Measurements from ENCODE around the gene GNPDA2.
"Not testable (repeated sequence)": the region's sequence is repeated elsewhere in the genome, so short reads cannot be mapped to it uniquely, and the experiment has no call there.

GNPDA2 gene

GRCh38 chr4:44726038-44726871 is at the start of gene GNPDA2:
Gene GNPDA2 (minus strand): TSS chr4:44726556. CDS start chr4:44722207, 4,349 bp downstream.
- DNase-seq (ENCODE audit: low spot score): peak; percentile 87

DNA sequence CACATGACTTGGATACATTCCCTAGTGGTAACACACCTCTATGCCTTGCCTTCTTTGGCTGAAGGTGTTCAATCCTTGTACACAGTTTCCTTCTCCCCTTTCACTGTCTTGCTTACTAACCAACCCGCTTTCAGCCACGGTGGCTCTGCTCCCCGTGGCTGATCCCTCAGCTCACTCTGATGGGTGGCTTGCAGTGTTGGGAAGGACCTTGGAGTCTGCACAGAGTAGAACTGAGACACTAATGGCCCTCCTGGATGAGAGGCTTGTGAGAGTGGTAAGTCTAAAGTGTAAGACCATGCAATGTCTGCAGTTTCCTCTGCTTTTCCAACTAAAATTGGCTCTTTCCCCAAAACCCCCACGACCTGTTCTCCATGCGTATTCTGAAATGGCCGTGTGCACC is 46.0 kb upstream of the GNPDA2 start:
- no peak for DNase-seq (ENCODE audit: low spot score)

GRCh38 chr4:44771789-44772188 is 45.4 kb upstream of the GNPDA2 start:
- DNase-seq (ENCODE audit: low spot score): no peak

GRCh38 chr4:44766453-44766852 is 40.1 kb upstream of the GNPDA2 start:
- DNase-seq (ENCODE audit: low spot score): no peak

- no peak for DNase-seq (ENCODE audit: low spot score)
These were observed 38.8 kb upstream of the GNPDA2 start for GRCh38 chr4:44765116-44765515.

DNA sequence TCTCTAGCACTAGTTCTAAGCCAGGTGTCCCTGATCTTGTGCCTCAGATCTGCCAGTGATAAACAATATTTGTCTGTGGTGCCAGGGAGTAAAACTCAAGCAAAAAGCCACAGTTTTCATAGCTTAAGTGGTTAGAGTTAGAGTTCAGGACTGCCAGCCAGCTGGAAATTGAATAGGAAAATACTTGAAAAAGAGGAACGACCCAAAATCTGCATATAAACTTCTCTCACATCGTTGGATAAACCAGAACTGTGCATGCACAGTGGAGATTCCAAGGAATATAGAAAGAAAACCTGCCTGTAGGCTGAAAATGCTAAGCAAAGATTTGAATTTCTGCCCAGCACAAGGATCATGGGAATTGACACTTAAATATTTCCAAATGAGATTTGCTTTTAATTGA is 35.0 kb upstream of the GNPDA2 start:
- no peak for DNase-seq (ENCODE audit: low spot score)

DNA sequence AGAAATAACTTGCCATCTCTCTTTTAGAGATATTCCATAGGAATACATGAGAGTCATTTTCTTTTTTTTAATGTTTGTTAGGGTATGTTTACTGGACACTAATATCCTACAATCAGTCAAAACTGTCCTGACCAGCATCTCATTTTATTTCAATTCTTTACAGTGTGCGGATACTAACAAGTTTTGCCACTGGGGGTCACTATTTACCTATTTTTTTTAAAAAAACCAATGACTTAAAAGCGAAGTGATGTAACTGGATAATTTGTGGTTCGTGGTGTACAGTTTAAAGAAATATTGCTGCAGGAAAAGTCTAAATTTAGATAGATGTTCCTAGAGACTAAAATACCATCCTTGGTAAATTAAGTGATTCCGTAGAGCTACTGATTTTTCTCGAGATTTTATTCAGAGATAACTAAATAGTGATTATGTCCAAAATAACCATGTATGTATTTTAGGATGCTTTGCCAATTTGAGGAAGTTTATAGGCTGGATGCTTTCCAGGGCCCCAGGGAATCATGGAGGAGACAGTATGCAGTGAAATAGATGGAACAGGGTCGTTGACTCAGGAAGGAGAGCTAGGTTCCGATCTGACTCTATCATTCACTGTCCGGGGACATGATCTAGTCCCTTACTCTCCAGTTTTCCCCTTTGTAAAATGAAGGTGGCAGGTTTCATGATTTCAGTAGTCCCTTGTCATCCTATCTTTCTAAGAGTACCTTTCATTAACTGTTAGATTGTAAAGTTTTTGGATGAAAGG is 34.0 kb upstream of the GNPDA2 start:
- DNase-seq (ENCODE audit: low spot score): peak; percentile 2

GRCh38 chr4:44756559-44756958 is 30.2 kb upstream of the GNPDA2 start:
- no peak for DNase-seq (ENCODE audit: low spot score)

GRCh38 chr4:44740201-44740600 is 13.8 kb upstream of the GNPDA2 start:
- DNase-seq (ENCODE audit: low spot score): no peak

GRCh38 chr4:44738615-44739014 is 12.3 kb upstream of the GNPDA2 start:
- no peak for DNase-seq (ENCODE audit: low spot score)

DNA sequence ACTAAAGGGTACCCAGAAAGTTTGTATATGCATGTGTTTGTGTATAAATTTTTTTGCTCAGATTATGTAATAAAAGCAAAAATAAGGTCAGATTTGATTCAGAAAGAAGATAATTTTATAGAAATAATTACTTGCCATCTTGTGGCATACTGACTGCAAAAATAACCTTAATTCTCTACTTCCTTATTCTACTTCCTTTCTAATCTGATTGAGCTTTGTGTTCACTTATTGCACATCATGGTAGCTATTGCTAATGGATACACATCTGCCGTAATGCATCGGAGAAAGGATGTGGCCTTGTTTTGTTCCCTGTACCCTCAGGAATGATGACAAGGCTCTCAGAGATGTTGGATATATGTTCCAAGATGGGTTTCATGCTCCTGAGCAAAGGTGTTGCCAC is 10.5 kb upstream of the GNPDA2 start:
- no peak for DNase-seq (ENCODE audit: low spot score)

GRCh38 chr4:44728694-44729093 is 2.3 kb upstream of the GNPDA2 start:
- not testable (repeated sequence) for DNase-seq (ENCODE audit: low spot score)

DNA sequence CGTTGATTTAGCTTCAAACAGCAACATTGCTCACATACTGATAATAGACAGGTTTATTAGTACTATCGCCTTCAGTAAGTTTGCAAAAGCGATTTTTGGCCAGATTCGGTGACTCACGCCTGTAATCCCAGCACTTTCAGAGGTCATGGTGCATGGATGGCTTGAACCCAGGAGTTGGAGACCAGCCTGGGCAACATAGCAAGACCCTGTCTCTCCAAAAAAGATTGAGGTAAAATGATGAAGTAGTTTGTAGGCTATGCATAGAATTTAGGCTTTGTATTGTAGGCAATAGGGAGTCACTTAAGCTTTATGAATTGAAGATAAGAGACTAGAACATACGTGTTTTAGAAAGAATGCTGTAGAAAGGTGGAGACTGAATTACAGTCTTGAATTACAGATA is 1.1 kb upstream of the GNPDA2 start:
- no peak for DNase-seq (ENCODE audit: low spot score)

DNA sequence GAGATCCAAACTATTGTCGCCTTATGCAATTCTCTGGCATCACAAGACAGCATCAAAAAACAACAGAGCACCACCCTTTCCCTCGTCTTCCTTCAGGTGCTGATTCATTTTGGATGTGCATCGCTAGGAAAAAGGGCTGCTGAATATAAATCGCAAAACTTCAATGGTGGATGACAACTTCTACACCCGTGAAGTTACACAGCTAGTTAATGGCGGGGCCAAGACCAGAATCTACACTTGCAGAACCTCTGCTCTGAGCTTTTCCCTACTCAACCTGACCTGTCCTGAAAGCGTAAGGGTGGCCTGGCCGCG is 674 bp downstream of the GNPDA2 start:
- no peak for DNase-seq (ENCODE audit: low spot score)

DNA sequence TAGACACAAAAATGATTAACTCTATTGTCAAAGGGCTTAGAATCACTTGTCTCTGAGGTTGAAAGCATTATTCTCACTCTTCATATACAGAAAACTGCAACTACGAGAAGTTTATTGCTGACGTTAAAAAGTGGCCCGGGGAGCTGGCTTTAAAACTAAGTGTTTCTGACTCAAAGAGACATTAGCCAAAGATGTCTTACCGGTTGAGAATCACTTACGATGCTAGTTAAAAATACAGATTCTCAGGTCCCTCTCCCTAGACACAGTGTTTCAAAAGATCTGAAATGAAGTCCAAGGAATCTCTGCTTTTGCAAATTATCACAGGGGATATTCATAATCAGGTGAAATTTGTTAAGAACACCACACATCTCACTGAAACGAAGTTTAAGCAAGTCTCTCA is 1.2 kb downstream of the GNPDA2 start:
- no peak for DNase-seq (ENCODE audit: low spot score)

- DNase-seq (ENCODE audit: low spot score): no peak
These were observed 4.4 kb downstream of the GNPDA2 start for GRCh38 chr4:44722001-44722400.

DNA sequence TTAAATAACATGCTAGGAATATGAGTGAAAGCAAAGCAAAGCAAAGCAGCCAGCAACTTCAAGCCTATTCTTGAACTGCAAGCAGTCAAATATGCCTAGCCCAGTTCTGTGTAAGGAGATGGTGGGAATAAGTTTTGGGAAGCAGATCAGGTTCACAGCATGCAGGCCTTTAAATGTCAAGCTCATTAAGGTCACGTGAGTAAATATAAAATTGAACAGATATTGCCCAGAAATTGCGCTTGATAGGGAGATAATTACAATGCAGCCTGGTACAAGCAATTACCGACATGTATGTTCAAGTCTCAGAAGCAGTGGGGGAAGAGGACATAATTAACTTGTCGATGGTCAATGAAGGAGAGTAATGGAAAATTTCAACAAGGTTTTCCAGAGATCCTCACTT is 6.0 kb downstream of the GNPDA2 start:
- DNase-seq (ENCODE audit: low spot score): no peak

DNA sequence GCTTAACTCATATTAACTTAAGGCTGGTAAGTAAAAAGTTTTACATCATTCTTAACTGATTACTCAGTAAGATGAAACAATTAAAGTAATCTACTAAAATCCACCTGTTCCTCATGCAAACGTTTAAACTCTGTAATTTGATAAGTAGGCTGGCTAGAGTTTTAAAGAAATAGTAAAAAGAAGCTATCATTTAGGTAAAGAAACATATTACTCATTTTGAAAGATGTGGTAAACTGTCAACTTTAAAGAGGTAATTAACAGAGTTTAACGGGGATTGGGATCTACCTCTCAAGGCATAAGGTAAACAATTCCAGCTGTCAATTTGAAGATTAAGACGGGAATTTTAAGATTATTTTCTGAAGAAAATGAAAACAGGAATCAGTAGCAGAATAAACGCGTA is 9.8 kb downstream of the GNPDA2 start:
- no peak for DNase-seq (ENCODE audit: low spot score)

DNA sequence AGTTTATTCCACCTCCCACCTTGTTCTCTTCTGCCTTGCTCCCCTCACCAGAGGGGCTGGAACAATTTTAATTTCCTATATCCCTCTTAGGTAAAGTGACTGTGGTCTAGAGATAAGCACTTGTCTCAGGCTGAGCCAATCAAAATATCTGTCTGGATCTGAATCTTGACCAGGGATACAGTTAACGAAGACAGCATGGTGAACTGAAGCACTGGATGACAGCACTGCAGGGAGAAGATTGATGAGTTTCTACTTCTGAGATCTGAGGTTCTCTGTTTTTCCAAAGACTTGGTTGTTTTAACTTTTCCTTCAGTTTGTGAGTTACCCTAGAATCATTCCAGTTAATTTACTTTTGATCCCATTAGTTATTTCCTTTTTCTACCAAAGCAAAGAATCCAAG is 13.2 kb downstream of the GNPDA2 start:
- DNase-seq (ENCODE audit: low spot score): no peak

GRCh38 chr4:44704673-44705072 is 21.7 kb downstream of the GNPDA2 start:
- DNase-seq (ENCODE audit: low spot score): no peak

- no peak for DNase-seq (ENCODE audit: low spot score)
These were observed 25.3 kb downstream of the GNPDA2 start for GRCh38 chr4:44701037-44701436.

GRCh38 chr4:44700427-44700826 is 25.9 kb downstream of the GNPDA2 start:
- DNase-seq (ENCODE audit: low spot score): no peak

DNA sequence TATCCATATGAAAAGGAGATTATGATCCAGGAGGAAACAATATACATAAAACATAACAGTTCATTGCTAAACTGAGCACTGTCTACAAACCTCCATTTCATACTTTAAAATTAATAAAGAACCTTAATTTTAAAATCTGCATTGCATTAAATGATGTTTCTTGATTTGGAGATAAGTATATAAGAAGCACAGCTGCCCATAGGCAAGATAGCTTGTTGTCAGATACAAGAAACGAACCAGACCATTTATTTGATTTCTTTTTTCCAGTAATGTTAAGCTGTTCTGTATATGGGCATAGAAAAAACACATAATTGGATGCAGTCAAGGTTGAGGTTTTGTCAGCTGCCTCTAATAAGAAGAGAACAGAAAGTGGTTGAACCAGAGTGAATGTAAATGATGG is 41.7 kb downstream of the GNPDA2 start:
- no peak for DNase-seq (ENCODE audit: low spot score)

DNA sequence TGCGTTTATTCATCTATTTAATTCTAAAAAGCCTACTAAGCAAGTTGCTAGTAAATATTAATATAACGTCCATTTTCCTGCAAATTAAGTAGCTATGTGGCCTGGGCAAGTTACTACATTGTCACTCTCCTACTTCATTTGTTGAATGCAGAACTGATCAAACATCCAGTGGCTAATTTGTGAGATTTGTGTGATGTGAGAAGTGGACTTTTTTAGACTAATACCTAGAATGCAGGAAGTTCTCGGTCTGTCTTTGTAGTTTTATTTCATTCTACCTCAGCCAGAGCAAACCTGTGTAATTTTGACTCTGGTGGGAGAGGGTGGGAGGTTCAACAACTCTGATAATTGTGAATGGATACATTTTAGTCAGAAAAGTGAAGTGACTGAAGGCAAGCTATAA is 47.3 kb downstream of the GNPDA2 start:
- no peak for DNase-seq (ENCODE audit: low spot score)

Data from hepatic stellate cell (primary cell).